Hematopoietic multipotent progenitor cell treated with erythropoietin and hydrocortisone succinate and interleukin-3 and kit ligand, for 8 days (in vitro differentiated cells): ENCODE results near the gene ATXN7L2.

Experiments used
- DNase-seq: peaks from one replicate; pipeline ENCODE4 v3.0.0-alpha.2; 2015

ATXN7L2 gene

DNA sequence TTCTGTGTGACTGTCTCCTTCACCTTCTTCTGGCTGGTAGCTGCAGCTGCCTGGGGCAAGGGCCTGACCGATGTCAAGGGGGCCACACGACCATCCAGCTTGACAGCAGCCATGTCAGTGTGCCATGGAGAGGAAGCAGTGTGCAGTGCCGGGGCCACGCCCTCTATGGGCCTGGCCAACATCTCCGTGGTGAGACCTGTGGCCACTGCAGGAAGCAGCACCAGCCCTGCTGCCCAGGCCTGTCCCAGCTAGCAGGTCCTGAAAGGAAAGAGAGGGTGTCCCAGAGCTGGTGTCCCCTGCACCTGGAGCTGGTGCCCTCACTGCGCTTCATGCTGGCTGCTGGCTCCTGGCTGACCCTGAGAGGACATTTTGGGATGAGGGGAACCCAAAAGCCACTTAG is 5.9 kb upstream of the ATXN7L2 start:
- peak; percentile 20 for DNase-seq

DNA sequence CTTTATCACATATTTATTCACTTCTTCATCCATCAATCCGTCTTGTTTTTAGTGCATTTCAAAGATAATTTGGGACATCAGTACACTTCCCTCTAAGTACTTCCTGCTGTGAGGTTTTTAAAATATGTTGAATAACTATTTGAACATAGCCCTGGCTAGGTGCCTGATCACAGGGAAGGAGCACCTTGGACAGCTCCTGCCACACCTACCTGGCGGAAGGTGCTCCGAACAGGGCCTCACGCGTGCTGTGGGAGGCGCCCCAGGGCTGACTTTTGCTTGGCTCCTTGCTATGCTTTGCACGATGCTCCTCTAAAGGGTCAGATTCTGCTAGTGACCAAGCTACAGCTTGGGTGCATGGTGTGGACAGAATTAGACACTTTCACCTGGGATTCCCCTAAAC is 4.9 kb upstream of the ATXN7L2 start:
- no peak for DNase-seq

DNA sequence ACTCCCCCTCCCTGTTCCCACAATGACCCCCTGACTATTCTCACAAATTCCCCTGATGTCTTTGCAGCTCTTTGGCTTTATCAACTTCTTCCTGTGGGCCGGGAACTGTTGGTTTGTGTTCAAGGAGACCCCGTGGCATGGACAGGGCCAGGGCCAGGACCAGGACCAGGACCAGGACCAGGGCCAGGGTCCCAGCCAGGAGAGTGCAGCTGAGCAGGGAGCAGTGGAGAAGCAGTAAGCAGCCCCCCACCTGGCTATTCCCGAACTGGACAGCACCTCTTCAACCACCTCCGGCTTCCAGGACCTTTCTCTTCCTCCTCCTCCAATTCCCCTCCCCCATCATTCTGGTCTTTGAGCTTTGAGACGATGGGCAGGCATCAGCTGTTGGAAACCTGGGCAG is 4.4 kb upstream of the ATXN7L2 start:
- DNase-seq, result no peak

DNA sequence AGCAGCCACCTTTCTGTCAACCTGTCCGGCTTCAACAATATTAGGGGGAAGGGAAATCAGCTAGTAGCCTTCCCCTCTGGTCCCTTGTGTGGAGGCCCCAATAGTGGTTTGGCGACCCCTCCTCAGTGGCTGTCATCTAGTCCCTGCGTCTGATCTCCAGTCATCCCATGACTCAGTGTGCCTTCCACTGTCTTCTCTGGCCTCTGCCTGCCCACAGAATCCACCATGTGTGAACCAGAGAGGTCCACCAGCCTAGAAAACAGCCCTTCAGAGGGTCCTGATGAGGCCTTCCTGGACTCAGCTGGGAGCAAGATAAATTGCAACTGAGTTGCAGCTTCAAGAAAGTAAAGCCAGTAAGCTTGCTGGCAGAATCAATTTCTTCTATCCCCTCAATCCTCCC is 3.8 kb upstream of the ATXN7L2 start:
- DNase-seq, result no peak

DNA sequence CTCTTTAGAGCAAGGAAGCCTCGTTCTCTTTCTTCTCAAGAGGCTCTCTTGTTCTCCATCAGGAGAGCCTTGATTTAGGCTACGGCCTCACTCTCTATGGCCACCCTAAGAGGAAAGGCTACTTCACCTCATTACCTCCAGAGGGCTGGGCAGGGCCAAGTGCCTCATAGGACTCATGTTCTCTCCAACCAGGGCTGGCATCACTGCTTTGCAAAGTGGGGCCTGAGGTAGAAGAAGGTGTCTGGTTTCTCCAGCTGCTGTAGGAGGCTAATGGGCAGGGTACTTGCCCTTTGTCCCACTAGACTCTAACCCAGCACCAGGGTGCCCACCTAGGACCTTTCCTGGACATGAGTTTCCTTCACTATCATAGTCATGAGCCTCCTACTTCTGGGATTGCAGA is 2.1 kb upstream of the ATXN7L2 start:
- no peak for DNase-seq

DNA sequence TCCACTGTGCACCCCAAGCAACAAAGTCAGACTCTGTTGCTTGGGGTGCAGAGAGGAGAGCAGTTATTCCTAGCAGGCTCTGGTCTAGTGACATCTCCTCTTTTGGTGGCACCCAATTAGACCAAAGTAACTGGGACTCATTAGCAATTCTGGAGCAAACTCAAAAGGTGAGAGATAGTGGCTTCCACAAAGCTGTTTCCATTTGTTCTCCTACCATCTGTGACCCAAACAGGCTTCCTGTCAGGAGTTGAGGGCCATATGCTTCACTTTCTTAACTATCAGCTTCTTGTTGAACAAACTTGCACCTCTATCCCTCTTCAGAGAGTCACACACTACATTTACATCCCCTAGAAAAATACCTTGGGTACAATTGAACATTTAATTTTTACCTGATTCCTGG is 1.5 kb upstream of the ATXN7L2 start:
- DNase-seq, result no peak

DNA sequence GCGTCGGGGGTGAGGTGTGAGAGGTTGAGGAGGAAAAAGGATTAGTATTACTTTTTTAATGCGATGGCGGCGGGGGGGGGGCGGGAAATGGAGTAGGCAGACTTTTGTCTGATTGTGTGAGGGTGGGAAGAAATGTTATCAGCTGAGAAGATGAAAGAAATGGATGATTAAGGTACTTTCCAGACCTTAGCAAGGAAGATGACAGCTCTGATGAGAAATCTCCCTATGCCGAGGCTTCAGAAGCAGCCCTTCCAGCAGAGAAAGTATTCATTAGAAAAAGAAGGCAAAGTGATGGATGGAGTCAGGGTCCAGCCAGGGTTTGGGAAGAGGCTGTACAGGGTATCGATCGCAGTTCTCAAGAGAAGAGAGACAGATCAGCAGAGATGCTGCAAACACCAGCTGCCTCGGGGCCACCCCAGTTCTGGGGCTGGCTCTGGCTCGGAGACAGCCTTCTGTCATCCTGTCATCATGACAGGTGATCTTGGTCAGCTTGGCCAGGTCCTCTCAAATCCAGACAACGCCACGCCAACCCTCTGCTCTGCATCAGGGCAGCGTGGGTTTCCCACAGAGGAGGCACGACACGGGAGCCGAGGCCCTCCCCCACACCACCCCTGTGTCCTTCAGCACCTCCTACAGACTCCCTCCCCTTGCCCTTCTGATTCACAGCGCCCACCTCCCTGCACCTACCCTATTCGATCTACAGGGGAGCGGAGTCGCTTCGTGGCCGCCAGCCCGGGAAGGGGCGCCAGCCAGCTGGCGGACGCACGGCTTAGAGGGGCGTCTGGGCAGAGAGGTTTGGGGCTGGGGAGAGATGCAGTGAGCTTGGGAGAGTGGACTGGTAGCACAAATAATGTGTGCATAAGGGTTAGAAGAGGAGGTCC is 674 bp upstream of the ATXN7L2 start:
- DNase-seq, result no peak

DNA sequence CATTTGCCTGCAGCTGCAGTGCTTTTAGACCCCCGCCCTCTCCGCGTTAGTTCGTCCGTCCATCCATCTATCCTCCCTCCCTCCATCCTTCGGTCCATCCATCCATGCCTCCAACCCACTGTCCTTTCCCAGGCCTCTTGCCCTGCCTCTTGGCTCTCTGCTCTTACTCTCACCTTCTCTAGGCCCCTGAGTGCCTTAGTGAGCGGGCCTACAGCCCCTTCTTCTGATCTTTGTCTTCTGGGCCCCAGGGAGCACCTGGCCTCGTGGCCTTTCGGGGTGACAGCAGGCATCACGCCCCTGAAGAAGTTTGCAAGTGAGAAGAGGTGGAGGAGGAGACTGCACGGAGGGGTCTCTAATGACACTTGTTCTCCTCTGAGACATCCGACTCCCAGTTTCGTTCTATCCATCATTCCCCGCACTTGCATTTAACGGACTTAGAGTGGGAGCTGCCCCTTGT is 842 bp downstream of the ATXN7L2 start:
- DNase-seq, result peak; percentile 5

DNA sequence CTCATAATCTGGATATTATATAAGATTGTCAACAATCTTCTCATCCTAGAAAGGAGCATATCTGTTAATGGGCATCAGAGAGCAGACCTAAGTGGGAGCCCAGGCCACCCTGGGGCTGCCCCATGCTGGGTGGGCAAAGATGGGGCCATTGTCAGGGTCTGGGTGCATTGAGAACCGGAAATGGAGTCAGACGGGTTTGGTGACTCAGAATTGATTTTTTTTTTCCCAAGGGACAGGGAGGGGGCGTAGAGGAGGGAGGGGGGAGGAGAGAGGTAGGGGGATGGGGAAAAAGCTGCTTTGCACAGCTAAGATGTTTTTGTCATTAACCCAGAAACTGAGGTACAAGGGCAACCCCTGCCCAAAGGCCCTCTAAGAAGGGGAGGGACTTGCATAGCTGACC is 1.3 kb downstream of the ATXN7L2 start:
- no peak for DNase-seq

DNA sequence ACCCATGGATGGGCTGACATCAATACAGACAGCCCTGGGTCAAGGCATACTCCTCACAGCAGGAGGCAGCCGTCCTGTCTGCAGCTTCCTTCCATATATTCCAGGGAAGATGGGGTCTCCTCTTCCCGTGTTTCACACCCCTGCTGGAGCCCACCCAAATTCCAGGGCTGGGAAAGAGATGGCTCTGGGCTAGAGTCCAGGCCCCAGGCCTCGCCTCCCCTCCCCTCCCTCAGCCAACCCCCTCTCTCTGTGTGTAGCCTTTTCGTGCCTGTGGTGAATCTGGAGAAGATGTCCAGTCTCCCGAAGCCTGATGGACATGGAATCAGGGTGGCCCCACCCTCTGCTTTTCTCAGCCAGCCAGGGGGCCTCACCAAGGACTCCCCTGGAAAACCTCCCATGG is 3.6 kb downstream of the ATXN7L2 start:
- no peak for DNase-seq

DNA sequence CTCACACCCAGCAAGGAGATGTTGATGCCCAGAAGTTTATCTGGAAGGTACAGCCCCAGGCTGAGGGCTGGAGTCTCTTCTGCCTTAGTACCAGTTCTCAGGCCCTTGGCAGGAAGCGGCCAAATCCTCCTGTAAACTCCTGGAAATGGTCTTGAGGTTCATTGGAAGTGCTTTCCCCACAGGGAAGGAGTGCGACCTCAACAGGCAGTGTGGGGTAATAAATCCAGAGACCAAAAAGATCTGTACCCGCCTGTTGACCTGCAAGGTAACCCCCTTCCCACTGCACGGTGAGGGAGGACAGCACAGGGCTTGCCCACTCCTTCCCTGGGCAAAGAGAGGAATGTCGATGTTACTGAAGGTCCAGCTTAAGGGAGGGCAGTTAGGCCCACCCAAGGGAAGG is 4.5 kb downstream of the ATXN7L2 start:
- no peak for DNase-seq

DNA sequence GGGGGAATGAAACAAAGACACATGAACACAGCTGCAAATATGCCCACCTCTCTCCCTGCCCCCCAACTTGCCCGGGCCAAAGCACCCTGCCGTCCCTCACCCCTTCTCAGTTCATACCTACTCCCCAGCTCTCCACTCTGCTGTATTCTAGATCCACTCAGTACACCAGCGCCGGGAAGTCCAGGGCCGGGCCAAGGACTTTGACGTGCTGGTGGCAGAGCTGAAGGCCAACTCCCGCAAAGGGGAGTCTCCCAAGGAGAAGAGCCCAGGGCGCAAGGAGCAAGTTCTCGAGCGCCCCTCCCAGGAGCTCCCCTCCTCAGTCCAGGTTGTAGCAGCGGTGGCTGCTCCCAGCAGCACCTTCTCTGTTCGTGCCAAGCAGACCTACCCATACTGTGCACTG is 5.0 kb downstream of the ATXN7L2 start:
- no peak for DNase-seq

DNA sequence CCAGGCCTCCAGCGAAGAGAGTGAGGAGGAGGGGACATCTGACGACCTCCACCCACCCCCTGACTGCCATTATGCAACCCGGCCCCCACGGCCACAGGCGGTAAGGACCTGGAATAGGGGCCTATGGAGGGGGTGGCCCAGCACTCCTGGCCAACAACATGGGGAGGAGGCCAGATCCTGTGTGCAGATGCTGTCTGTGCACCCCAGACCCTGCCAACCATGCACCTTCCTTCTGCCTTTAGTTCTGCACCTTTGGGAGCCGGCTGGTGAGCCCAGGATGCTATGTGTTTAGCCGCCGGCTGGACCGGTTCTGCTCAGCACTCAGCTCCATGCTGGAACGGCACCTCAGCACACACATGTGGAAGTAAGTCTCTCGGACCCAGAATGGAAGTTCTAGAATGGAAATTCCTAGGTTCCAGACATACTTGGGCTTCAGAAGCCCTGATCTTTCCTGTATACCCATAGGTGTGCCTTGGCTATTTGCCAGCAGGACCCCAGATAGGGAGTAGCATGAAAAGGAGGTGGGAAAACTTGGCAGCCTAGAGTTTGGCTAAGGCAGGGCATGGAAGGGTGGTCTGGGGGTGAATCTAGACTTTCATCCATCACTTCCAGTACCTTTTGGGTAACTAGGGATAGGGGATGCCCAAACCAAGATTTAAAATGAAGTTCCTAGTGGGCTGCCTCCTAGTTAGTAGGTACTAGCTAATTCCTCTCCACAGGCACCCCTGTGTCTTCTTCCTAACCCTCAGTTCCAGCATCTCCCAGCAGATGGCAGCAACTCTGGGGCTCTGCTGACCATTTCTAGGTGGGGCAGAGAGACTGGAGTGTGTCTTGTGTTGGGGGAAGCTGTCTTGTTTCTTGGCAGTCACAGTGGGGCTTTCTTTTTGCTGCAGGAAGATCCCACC is 6.6 kb downstream of the ATXN7L2 start:
- DNase-seq, result peak; percentile 80

DNA sequence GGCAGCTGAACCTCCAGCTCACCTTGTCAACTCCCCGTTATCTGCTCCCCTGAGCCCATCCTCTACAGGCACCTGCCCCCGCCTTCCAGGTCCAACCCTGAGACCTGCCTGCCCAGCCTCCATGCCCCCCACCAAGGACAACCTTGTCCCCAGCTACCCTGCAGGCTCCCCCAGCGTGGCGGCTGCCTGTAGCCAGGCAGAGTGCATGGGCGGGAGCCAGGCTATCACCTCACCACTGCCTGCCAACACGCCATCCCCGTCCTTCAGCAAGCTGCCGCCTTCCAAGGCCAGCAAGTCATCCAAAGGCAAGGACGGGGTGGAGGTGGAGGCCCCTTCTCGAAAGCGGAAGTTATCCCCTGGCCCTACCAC is 7.2 kb downstream of the ATXN7L2 start:
- DNase-seq, result no peak

DNA sequence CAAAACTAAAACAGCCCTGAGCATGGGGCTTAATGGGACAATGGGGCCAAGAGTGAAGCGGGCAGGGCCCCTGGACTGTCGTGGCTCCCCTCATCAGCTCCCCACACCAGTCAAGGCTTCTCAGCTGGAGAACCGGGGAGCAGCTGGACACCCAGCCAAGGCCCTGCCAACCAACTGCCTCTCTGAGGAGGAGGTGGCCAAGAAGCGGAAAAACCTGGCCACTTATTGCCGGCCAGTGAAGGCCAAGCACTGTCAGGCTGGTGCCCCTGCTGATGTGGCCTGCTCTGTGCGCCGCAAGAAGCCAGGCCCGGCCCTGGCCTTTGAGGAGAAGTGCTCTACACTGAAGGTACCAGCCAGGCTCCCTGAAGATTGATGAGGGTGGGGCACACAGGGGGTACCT is 7.7 kb downstream of the ATXN7L2 start:
- no peak for DNase-seq

DNA sequence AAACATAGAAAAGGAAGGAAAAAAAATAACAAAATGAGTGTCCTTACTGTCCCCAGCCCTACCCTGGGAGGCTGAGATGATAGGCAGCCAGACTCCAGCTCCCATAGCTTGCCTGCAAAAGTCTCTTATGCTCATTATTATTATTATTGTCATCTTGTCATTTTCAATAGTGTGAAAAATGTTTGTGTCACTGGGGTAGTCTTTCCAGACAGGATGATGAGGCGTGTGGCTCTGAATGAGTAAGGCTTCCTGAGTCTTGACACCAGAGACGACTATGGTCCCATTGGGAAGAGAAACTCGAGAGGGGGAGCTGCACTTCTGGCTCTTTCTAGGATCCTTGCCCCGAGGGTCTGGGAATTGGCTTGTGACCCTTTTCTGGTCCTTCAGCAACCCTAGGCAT is 9.1 kb downstream of the ATXN7L2 start:
- no peak for DNase-seq

DNA sequence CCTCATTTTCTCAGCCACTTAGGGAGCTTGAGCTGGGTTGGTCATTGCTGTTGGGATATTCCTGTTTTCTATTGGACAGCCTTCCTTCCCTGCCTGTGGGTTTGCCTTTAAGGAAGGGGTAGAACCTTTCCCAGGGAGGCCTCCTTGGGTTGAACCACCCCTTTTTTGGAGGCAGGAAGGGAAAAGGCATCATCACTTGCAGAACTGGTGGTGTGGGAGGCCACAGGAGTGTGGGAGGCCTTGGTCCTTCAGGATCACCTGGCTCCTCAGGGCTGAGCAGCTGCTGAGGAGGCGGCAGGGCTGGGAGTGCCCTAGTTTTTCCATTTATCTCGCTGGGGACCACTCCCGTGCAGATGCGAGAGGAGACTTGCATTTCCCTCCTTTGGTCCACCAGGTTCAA is 9.5 kb downstream of the ATXN7L2 start:
- no peak for DNase-seq

DNA sequence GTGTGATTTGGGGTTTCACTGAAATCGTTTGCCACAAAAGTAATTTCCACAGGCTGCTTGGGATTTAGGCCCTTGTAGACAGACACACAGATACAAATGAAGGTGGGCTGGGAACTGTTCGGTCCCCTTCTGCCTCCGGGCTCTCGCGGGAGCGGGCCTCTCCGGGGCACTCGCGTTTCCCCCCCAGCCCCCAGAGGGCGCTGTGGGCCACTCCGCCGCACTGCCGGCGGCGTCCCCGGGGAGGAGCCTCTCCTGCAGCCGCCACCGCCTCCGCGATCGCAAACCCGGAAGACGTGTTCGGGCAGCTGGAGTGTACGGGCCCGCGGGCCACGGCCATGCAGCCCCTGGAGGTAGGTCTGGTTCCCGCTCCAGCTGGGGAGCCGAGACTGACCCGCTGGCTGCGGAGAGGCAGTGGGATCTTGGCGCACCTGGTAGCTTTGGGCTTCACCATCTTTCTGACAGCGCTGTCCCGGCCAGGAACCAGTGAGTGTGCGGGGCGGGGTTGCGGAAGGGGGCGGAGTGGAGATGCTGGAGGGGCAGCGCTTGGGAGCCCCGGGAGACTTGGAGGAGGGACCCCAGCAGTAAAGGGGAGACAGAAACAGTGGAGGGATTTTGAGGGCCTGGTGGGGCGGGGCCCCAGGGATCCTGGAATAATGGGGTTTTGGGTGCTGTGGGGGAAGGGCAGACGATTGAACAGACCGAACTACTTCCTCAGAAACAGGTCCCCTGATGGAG is 10.3 kb downstream of the ATXN7L2 start, which contains the start of gene CYB561D1:
TSS of gene CYB561D1 (plus strand) at position 290 of the 735 bp plus-strand sequence. CDS start at position 336, 46 bp downstream.
- peak; percentile 83 for DNase-seq

DNA sequence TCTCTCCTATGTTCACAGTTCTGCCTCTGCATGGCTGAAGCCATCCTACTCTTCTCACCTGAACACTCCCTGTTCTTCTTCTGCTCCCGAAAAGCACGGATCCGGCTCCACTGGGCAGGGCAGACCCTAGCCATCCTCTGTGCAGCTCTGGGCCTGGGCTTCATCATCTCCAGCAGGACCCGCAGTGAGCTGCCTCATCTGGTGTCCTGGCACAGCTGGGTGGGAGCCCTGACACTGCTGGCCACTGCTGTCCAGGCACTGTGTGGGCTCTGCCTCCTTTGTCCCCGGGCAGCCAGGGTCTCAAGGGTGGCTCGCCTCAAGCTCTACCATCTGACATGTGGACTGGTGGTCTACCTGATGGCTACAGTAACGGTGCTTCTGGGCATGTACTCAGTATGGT is 12.0 kb downstream of the ATXN7L2 start:
- no peak for DNase-seq

DNA sequence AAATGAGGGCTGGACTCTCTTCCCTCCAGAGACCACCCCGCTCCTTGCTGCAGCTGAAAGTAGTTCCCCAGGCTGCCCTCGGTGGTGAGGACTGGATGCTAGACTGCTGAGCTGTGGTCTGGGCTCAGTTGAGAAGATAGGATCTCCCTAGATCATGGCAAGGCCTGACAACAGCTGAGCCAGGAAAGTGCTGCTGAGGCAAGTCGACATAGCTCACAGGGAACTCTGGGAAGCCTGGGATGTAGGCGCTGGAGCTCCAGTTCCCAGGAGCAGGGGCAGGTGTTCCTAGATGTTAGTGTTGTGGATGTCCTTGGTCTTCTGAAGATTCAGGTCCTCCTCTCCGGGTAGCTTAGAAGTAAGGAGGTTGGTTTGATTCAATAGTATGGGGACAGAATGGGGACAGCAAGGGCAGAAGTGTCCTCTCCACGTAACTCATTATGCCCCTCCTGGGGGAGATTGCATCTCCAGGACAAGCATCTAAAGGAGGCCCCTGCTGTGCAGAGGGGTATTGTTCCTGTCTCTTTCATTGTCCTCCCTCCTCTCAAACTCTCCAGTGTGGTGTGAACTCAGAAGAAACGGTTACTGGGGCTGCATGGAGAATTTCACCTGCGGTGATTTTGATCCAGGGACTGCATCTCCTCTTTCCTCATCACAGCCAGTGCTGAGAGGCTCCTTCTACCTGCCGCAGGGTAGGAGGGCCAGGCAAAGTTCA is 13.9 kb downstream of the ATXN7L2 start:
- DNase-seq, result no peak

DNA sequence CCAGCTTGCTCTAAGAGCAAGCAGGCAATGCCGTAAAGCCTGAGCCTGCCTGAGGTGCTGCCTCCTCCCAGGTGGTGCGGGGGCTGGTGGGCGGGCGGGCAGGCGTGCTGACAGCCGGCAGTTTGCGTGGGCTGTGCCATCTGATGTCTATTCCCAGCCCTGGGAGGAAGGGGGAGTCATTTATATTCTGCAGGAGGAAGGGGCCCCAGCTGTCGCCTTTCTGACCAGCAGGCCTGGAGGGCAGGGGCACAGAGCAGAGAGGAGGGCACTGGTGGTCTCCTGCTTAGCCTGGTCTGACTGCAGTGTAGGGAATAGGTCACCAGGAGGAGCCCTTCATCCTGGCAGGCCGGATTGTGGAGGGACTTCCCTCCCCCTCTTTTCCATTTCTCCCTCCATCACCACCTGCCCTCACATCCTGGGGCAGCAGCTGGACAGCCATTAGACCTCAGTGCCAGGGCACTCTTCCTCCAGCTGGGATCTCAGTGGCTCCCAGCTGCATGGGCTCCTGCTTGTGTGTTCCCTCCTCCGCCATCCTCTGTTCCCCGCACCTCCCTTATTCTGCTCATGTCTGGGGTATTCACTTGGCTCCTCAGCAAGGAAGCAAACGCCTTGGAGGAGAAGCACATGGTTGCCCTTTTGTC is 14.6 kb downstream of the ATXN7L2 start:
- peak; percentile 21 for DNase-seq

DNA sequence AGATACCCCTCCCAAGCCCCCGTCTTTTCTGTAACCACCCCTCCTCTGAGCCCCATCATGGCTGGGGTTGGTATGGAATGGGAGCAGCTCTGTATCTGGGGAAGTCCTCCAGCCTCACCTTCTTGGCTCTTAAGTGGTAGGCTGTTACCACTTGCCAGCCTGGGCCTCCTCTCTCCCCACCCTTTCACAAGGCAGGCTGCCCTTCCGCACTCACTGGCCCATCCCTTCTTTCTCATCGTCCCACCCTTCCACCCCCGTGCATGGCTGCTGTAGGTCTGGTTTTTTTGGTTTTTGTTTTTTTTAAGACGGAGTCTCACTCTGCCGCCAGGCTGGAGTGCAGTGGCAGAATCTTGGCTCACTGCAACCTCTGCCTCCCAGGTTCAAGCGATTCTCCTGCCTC is 15.4 kb downstream of the ATXN7L2 start:
- DNase-seq, result no peak
